HG02973 (cell line): Measurements from ENCODE around the gene EIF2AK3.

ENCODE experiments used
- ATAC-seq: cut with Tn5 transposase; IDR thresholded peaks from one replicate; pipeline ENCODE4 v1.9.1; 2021; ENCODE audit warnings: moderate library complexity; ENCODE audit not compliant: unreplicated experiment

Gene EIF2AK3

GRCh38 chr2:88545118-88545517 lies 82.1 kb downstream of the EIF2AK3 start:
- ATAC-seq = no peak

- no peak for ATAC-seq
Observed at GRCh38 chr2:88543541-88544057, 83.7 kb downstream of the EIF2AK3 start.

GRCh38 chr2:88542668-88543067 lies 84.6 kb downstream of the EIF2AK3 start:
- no peak for ATAC-seq

GRCh38 chr2:88540346-88540745 lies 86.9 kb downstream of the EIF2AK3 start:
- ATAC-seq = no peak

- no peak for ATAC-seq
Observed at GRCh38 chr2:88538362-88538917, 88.8 kb downstream of the EIF2AK3 start.

- ATAC-seq = no peak
Observed at GRCh38 chr2:88537640-88538039, 89.6 kb downstream of the EIF2AK3 start.

GRCh38 chr2:88530081-88530480 lies 97.2 kb downstream of the EIF2AK3 start:
- no peak for ATAC-seq

GRCh38 chr2:88521445-88522073 lies 105.7 kb downstream of the EIF2AK3 start:
- ATAC-seq = no peak

GRCh38 chr2:88517759-88518201 lies 109.5 kb downstream of the EIF2AK3 start:
- ATAC-seq = no peak
